ENCODE results near the gene PRKCQ. TPM values are rescaled to one million over a fixed set of nuclear protein-coding genes. Genes with fewer than 3 reads are reported as not detected.
"Not testable (repeated sequence)": the region's sequence is repeated elsewhere in the genome, so short reads cannot be mapped to it uniquely, and the experiment has no call there.

PRKCQ gene
- total RNA-seq, 3 donors from 2014 or later: 0.64 to 1.8 (median 0.98) TPM

DNA sequence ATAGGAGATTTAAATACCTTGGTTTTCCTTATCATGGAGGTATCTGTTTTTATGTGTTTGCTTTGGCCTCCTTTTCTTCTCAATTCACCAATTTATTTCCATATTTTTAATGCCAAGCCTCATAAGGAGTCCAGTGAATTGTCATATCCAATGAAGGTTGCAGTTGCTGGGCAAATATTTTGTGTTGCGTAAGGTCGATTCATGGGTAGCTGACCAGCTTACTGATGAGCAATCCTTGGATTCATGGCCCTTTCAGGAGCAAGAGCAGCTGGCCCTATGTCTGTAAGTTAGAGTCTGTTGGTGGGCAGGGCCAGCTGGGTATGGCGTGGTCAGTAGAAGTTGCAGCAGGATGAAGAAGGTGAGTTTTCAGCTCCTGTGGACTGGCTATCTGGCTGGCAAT is 194.4 kb downstream of the PRKCQ start:
- TF ChIP-seq POLR2A (IDR thresholded peaks at IDR 0.05) (no peak), POLR2AphosphoS5 (IDR thresholded peaks at IDR 0.05) (no peak)
- TF ChIP-seq, protein P1, sequence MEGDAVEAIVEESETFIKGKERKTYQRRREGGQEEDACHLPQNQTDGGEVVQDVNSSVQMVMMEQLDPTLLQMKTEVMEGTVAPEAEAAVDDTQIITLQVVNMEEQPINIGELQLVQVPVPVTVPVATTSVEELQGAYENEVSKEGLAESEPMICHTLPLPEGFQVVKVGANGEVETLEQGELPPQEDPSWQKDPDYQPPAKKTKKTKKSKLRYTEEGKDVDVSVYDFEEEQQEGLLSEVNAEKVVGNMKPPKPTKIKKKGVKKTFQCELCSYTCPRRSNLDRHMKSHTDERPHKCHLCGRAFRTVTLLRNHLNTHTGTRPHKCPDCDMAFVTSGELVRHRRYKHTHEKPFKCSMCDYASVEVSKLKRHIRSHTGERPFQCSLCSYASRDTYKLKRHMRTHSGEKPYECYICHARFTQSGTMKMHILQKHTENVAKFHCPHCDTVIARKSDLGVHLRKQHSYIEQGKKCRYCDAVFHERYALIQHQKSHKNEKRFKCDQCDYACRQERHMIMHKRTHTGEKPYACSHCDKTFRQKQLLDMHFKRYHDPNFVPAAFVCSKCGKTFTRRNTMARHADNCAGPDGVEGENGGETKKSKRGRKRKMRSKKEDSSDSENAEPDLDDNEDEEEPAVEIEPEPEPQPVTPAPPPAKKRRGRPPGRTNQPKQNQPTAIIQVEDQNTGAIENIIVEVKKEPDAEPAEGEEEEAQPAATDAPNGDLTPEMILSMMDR (IDR thresholded peaks at IDR 0.05): no peak
- Histone ChIP-seq H3K36me3 (no peaks in the 10 kb centered on the region), H3K4me3 (no peak overlapping the region), H3K9me3 (peaks cover 1 to 22% of the 10 kb centered on the region in 2 donors), H3K4me1 (no peaks in the 10 kb centered on the region), H3K27me3 (no peaks in the 10 kb centered on the region), H3K27ac (no peak overlapping the region)
- intact Hi-C loops (cut with DNase I; ENCODE audit: low total_unique reads): no loop called here
- DNase-seq (ENCODE audit: low spot score in 2 of 2): no peak

DNA sequence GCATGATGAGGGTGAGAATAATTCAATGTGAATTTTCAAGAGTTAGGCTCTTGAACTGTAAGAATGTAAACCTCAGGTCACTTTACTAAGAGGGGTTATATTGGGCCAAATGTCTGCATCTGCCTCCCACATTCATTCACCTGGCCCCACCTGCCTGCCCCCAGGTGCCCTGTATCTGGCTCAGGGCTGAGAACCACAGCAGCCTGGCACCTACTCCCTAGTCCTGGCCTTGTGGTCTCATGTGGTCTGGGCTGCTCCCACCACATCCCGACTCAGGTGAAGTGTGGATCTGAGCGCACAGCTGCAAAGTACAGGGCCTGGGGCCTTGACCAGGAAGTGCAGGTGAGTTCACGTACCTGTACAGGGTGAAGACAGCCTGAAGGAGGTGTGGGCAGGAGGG is 195.2 kb downstream of the PRKCQ start:
- no peak for DNase-seq (ENCODE audit: low spot score in 2 of 2)
- Histone ChIP-seq H3K4me3 (no peak overlapping the region), H3K36me3 (no peaks in the 10 kb centered on the region), H3K9me3 (peaks cover 9 to 22% of the 10 kb centered on the region in 2 donors), H3K27me3 (no peaks in the 10 kb centered on the region), H3K27ac (no peak overlapping the region), H3K4me1 (no peaks in the 10 kb centered on the region)
- intact Hi-C loops (cut with DNase I; ENCODE audit: low total_unique reads): no loop called here
- TF ChIP-seq, protein P1 (IDR thresholded peaks at IDR 0.05): no peak
- no peak for TF ChIP-seq POLR2AphosphoS5 (IDR thresholded peaks at IDR 0.05)
- TF ChIP-seq POLR2A (IDR thresholded peaks at IDR 0.05): no peak

DNA sequence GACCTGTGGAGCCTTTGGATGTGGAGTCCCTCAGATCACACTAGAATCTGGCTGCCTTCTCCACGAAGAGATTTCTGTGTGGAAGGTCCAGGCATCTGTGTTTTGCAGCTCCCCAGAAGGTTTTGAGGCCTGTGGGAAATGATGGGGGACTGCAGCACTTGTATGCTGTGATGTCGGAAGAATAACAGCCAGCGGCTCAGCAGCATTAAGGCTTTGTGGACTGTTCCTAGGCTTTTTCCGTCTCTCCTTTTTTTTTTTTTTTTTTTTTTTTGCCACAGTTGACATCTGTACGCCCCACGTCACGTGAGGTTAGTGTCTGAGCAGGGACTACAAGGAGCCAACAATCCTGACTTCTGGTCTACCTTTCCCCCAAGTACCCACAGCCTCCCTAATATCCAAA is 196.0 kb downstream of the PRKCQ start:
- H3K4me3 ChIP-seq: no peak overlapping the region
- no peaks in the 10 kb centered on the region for H3K27me3 ChIP-seq
- no peak for TF ChIP-seq POLR2A (IDR thresholded peaks at IDR 0.05)
- no peak for TF ChIP-seq POLR2AphosphoS5 (IDR thresholded peaks at IDR 0.05)
- TF ChIP-seq, protein P1 (IDR thresholded peaks at IDR 0.05): no peak
- no peaks in the 10 kb centered on the region for H3K36me3 ChIP-seq
- H3K4me1 ChIP-seq: no peaks in the 10 kb centered on the region
- no peak overlapping the region for H3K27ac ChIP-seq
- intact Hi-C loops (cut with DNase I; ENCODE audit: low total_unique reads): no loop called here
- DNase-seq (ENCODE audit: low spot score in 2 of 2): no peak
- peaks cover 11 to 18% of the 10 kb centered on the region in 2 donors for H3K9me3 ChIP-seq

DNA sequence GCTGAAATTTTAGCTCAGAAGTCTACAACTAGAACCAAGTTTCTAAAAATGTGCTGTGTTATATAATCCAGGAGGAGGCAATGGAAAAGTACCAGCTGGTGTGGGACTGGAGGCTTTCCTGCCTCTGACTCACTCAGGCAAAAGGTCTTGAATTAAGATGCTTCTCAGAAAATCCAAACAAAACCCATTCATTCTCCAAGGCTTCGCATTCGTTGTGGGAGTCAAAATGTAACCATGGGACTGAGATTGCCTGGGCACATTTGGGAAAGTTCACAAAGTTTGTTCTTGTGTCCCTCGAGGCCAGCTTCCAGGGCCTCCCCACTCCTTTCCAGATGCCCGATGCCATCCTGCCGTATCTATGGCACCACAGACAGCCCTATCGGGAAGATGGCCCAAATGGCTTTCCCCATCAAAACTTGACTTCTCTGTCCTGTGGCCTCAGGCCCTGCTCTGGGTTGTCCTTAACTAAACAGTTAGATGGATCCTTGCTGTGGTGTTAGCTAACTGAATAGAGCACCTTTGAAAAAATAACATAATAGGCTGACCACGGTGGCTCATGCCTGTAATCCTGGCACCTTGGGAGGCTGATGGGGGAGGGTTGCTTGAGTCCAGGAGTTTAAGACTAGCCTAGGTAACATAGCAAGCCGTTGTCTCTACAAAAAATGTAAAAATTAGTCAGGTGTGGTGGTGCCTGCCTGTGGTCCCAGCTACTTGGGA is 196.8 kb downstream of the PRKCQ start:
- H3K9me3 ChIP-seq: peaks cover 11% of the 10 kb centered on the region in 2 donors
- no peak for DNase-seq (ENCODE audit: low spot score in 2 of 2)
- TF ChIP-seq POLR2AphosphoS5 (IDR thresholded peaks at IDR 0.05): no peak
- TF ChIP-seq, protein P1 (IDR thresholded peaks at IDR 0.05): no peak
- no peak for TF ChIP-seq POLR2A (IDR thresholded peaks at IDR 0.05)
- no peaks in the 10 kb centered on the region for H3K4me1 ChIP-seq
- no peak overlapping the region for H3K27ac ChIP-seq
- intact Hi-C loops (cut with DNase I; ENCODE audit: low total_unique reads): no loop called here
- H3K36me3 ChIP-seq: no peaks in the 10 kb centered on the region
- H3K4me3 ChIP-seq: no peak overlapping the region
- H3K27me3 ChIP-seq: no peaks in the 10 kb centered on the region

DNA sequence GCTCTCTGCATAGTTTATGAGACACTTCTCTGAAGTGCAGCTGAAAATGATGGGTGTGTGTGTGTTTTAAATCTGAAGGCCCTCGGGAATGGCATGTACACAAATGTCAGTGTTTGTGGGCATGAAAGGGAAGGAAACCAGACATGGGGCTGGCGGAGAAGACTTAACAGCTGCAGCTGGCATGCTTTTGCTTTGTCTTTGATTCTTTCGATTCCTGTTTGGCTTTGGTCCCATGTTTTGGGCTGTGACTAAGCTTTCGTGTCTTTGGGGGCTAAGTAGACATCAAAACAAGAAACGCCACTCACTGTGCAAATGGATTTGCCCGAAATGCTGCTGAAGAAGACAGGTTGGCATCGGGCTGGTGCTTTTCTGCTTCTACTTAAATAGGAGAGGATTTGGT is 198.0 kb downstream of the PRKCQ start:
- intact Hi-C loops (cut with DNase I; ENCODE audit: low total_unique reads): no loop called here
- no peak for TF ChIP-seq POLR2AphosphoS5 (IDR thresholded peaks at IDR 0.05)
- TF ChIP-seq, protein P1 (IDR thresholded peaks at IDR 0.05): no peak
- no peak for TF ChIP-seq POLR2A (IDR thresholded peaks at IDR 0.05)
- H3K9me3 ChIP-seq: peaks cover 11% of the 10 kb centered on the region in 2 donors
- no peak overlapping the region for H3K27ac ChIP-seq
- H3K4me3 ChIP-seq: no peak overlapping the region
- H3K36me3 ChIP-seq: no peaks in the 10 kb centered on the region
- H3K27me3 ChIP-seq: no peaks in the 10 kb centered on the region
- no peak for DNase-seq (ENCODE audit: low spot score in 2 of 2)
- no peaks in the 10 kb centered on the region for H3K4me1 ChIP-seq

DNA sequence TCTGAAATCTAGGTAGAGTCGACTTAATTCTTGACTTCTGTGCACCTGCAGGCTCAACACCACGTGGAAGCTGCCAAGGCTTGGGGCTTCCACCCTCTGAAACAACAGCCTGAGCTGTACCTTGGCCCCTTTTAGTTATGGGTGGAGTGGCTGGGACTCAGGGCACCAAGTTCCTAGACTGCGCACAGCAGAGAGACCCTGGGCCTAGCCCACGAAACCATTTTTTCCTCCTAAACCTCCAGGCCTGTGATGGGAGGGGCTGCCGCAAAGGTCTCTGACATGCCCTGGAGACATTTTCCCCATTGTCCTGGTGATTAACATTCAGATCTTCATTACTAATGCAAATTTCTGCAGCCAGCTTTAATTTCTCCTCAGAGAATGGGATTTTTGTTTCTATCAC is 199.6 kb downstream of the PRKCQ start:
- H3K36me3 ChIP-seq; H3K4me1 ChIP-seq; H3K27me3 ChIP-seq; H3K27ac ChIP-seq; DNase-seq (ENCODE audit: low spot score in 2 of 2); H3K4me3 ChIP-seq; intact Hi-C loops (cut with DNase I; ENCODE audit: low total_unique reads): not testable (repeated sequence)
- H3K9me3 ChIP-seq: peaks cover 11% of the 10 kb centered on the region in 2 donors

Measured in breast epithelium (tissue), 4 donors.